Loucy (cell line): ENCODE measurements around the gene NDRG3.

Source experiments
- CTCF ChIP-seq: fragments of 200-600 bp; sonication (generic); conservative IDR thresholded peaks from 2 replicates; pipeline ENCODE4 v1.5.1; 2014; ENCODE audit warnings: mild to moderate bottlenecking, antibody characterized with exemption, low read length
- EZH2phosphoT487 ChIP-seq: fragments of 200-600 bp; IDR thresholded peaks from 2 replicates; pipeline ENCODE4 v1.6.1; 2018; ENCODE audit warnings: antibody characterized with exemption, mild to moderate bottlenecking, moderate library complexity, borderline replicate concordance

- no peak for TF ChIP-seq CTCF
- no peak for TF ChIP-seq EZH2phosphoT487
These were observed 139.5 kb downstream of the NDRG3 start for GRCh38 chr20:36606158-36607066.
